ENCODE results near the gene DENND2C.

The DENND2C gene

DNA sequence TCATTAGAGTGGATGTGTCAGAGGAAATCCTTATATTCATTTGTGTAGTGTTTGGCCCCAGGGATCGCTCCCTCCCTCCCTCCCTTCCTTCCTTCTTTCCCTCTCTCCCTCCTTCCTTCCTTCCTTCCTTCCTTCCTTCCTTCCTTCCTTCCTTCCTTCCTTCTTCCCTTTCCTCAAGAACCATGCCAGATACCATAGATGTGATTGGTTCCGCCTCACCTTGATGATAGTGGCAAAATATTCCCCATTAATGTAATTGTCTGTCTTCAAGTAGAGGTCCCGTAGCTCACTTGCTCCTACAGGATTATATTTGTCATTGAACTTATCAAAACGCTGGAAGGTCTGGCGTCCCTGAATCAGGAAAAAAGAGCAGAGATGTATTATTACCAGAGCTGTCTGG lies 7.8 kb upstream of the DENND2C start:
- no peak for DNase-seq (ENCODE audit: low read depth in 4 of 4, low spot score in 1 of 4)

DNA sequence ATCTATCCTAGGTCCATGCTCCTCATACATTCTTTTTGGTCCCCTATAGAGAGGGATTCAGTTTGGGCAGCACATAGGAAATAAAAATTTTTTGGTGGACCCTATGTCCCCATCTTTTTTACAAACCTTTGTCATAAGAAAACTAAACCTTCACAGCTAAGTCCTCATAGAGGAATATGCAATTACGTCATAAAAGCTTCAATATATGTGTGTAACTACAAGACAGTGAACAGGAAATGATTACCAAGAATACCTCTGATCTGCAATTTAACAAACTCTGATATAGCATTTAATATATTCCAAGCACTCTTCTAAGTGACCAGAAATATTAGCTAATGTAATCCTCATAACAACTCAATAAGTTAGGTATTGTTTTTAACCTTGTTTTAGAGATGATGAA lies 6.3 kb upstream of the DENND2C start:
- DNase-seq (ENCODE audit: low read depth in 4 of 4, low spot score in 1 of 4): no peak

DNA sequence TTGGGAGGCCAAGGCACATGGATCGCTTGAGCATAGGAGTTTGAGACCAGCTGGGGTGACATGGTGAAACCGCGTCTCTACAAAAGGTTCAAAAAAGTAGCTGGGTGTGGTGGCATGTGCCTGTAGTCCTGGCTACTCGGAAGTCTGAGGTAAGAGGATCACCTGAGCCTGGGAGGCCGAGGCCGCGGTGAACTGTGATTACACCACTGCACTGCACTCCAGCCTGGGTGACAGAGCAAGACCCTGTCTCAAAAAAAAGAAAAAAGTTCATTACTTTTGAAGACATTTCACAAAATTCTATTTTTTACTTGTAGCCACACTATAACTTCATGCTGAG lies 2.1 kb upstream of the DENND2C start:
- DNase-seq (ENCODE audit: low read depth in 4 of 4, low spot score in 1 of 4): no peak

DNA sequence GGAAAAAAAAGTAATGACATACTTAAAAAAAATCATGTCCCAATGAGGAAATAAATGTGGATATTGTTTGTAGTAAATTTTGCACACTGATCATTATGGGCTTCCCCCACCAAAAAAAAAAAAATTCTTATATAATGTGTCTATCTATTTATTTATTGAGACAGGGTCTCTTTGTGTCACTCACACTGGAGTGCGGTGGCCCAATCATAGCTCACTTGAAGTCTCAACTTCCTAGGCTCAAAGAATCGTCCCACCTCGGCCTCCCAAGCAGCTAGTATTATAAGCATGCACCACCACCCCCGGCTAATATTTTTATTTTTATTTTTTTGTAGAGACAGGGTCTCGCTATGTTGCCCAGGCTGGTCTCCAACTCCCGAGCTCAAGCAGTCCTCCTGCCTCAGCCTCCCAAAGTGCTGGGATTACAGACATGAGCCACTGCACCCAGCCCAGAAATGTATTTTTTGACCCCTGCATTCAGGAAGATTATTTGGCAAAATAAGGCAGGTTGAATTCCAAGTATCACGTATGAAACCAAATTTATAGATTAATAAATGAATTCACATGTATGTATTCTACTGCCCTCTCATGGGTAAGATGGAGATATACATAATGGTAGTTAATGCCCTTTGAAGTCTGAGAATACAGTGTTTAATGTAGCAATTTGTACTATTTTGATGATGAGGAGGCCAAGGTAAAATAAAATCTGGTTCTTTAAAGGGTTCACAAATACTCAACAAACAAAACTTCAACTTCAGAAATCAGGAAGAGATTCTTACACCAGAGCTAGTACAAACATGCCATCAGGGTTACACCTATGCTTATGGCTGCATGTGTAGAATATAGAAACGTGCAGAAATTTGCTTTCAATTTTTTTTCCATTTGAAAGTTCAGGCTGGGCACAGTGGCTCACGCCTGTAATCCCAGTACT lies 1.4 kb upstream of the DENND2C start:
- DNase-seq (ENCODE audit: low read depth in 4 of 4, low spot score in 1 of 4): no peak

DNA sequence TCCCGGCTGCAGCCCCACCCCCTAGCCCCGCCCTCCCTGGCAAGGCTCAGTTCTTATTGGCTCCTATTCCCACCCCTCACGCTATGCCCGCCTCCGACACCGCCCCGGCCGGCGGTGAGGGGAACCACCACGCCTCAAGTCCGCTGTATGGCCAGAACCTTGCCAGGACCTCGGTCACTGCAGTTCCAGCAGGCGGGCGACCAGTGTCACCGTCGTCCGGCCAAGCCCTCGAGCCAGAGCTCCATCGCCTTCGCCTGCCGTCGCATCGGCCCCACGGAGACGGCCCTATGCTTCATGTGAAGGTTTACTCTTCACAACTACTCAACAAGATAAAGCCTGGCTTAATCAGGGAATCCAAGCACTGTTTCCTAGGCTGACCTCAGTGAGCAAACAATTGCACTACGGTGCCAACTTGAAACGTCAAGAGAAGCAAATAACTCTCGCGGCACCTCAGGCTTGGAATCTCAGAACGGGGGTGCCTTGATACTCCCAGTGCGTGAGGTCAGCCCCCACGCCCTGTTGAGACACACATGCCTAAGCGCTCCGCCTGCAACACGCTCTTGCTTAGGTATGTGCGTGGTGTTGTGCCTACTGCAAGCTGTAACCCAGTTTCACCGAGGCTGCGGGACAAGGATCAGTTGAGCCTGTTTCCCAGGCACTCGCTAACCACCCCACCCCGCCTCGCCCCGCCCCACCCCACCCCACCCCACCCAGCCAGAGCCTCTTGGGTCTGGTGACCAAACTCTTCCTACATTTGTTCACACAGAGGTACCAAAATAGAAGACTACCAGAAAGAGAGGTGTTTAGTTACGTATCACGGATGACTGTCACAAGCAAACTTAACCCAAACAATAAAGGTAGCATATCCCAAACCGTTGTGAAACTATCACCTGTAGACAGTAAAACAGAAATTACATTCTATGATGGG lies 498 bp upstream of the DENND2C start:
- peak; percentile 68 to 88 (median 76) for DNase-seq (ENCODE audit: low read depth in 4 of 4, low spot score in 1 of 4)

DNA sequence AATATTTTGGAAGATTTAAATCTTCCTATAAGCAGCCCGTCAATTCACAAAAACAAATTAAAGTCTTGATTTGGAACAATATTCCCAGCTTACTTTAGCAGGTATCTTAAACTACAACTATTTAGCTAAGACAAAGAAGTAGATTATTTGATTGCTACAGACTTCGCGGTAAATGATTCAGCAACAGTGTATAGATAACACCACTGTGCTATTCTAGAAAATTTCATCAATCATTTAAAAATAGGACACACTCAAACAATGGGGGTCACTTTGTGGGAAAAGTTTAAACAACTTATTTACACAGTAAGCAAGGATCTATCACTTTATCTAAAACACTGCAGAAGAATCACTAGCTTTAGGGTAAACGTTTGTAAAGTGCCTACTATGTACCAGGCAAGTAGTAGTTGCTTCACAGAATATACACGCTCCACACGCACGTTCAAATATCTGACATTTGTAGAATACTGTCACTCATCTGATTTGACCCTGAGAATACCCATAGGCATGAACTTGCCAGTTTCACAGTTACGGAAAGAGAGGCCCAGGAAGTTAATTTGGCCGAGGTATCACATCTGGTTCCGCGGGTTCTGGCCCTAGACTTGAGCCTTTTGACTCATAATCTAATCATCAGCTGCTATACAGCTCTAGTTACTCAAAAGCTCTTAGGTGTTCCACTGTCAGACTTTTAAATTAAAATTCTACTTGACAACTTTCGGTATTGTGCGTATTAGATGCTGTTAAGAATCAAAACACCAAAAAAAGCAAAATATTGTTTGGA lies 876 bp downstream of the DENND2C start:
- DNase-seq (ENCODE audit: low read depth in 4 of 4, low spot score in 1 of 4): no peak

DNA sequence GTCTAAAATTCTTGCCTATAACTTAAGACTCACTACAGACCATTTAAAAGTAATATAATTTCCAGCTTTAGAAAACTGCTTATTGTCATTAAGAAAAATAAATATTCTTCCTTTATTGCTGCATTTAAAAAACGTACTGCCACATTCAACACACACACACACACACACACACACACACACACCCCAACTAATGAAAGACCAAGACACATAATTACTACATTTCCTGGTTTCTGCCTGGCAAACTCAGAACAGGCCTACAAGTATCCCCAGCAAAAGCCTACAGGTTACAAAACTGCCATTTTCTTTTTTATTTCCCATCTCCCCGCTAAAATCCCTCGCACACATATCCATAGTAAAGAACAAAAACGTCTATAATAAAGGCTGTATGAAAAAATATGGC lies 1.5 kb downstream of the DENND2C start:
- no peak for DNase-seq (ENCODE audit: low read depth in 4 of 4, low spot score in 1 of 4)

DNA sequence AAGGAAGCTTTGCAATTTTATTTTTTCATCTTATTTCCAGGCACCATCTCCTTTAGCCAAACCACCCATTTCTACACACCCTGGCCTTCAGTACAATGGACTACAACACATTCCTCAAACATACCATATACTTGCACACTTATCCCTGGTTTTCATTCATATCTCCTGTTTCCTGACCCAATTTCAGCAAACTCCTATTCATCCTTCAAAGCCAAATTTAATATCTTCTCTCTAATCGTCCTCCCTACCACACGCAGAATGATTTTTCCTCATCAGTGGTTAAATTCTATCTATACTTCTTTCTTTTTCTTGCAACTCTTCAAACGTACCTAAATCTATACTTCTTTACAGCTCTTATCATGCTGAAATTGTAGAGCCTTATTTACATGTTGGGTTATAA lies 2.9 kb downstream of the DENND2C start:
- DNase-seq (ENCODE audit: low read depth in 4 of 4, low spot score in 1 of 4): no peak

DNA sequence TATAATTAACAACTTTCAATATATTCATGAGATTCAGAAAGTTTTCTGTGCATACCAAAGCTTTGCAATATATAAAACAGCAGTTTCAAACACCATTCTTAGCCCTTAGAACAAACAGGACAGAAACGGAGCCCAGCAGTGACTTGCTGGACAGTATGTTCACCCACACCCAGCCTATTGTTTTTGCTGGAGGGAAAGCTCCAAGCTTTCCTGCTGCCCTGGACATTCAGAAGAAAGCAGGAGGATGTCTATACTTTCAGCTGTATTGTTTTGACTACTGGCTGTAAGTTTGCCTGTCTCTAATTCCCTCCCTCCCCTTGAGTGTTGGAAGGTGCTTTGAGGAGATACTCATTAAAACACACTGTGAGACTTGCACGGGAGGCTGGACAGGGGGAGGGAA lies 9.6 kb downstream of the DENND2C start:
- no peak for DNase-seq (ENCODE audit: low read depth in 4 of 4, low spot score in 1 of 4)

DNA sequence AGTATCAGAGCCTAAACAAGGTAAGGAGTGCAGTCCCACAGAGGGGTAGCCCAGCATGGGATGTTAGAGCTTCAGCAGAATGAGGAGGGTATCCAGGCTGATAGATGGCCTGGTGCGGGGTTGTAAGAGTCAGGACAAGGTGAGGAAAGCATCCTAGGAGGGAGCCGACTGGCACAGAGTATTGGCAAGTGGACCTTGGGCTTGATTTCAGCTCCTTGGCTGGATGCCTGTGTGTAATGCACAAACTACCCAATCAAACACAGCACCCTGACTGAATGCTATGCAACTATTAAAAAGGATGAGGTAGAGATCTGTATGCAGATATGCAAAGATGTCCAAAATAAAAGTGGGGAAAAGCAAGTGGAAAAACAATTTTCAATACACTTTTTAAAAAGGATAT lies 18.0 kb downstream of the DENND2C start:
- no peak for DNase-seq (ENCODE audit: low read depth in 4 of 4, low spot score in 1 of 4)

DNA sequence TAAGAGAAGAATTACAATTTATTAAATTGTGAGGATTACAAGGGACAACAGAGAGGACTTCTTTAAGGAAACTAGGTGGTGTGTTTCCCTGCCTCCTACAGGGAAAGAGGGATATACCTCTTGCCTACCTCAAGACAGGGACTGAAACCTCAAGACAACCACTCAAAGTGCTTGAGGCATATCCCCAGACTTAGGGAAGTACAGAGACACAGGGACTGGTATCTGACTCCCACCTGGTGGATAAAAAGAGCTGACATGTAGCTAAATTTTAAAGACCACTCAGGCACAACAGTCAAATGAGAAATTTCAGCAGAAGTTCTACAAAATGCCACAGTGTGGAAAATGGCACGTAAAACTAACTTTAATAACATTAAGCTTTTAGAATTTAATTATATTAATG lies 21.3 kb downstream of the DENND2C start:
- no peak for DNase-seq (ENCODE audit: low read depth in 4 of 4, low spot score in 1 of 4)

DNA sequence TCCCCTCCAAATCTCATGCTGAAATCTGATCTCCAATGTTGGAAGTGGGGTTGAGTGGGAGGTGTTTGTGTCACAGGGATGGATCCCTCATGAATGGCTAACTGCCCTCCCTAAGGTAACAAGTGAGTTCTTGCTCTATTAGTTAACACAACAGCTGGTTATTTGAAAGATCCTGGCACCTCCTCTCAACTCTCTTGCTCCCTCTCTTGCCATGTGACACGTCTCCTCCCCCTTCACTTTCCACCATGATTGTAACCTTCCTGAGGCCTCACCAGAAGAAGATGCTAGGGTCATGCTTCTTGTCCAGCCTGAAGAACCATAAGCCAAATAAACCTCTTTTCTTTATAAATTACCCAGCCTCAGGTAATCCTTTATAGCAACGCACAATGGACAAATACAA lies 28.5 kb downstream of the DENND2C start:
- no peak for DNase-seq (ENCODE audit: low read depth in 4 of 4, low spot score in 1 of 4)

DNA sequence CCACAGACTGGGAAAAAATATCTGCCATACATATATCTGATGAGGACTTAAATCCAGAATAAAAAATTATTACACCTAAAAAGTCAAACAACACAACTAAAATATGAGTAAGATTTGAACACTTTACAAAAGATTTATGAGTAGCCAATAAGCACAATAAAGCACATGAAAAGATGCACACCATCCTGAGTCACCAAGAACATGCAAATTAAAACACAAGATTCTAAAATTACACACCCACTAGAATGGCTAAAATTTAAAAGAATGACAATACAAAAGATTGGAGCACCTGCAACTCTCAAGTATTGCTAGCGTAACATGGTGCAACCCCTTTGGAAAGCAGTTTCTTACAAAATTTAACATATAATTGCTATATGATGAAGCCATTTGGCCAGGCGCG lies 30.9 kb downstream of the DENND2C start:
- no peak for DNase-seq (ENCODE audit: low read depth in 4 of 4, low spot score in 1 of 4)

DNA sequence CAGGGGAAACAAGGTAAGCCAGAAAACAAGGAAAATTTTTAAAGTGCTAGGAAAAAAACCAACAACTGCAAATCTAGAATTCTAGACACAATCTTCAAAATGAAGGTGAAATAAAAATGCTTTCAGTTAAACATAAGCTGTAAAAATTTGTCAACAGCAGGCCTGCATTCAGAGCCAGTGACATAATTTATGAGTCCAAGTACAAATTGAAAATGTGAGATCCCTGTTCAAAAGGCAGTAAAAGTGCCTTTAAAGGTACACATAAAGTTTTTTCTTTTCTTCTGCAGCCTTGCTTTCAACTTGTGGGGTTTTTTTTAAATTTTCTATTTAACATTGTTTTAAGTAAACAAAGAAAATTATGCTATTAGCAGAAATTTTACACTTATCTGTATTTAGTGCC lies 37.4 kb downstream of the DENND2C start:
- no peak for DNase-seq (ENCODE audit: low read depth in 4 of 4, low spot score in 1 of 4)

DNA sequence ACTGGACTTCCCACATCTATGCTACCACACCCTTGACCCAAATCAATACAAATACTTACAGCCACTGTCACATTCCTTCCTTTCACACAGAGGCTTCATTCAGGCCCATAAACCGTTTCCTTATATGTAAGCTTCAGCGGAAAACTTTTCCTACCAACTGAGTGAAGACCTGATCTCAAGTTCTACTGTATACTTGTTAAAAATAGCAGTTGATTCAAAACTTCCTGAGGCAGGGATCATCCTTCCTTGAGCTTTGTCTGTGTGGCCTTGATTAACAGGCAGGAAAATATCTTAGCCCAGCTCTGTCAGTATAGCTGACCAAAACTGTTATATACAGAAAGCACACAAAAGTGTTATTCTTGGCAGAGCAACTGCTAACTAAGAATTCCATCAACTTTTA lies 42.7 kb downstream of the DENND2C start:
- DNase-seq (ENCODE audit: low read depth in 4 of 4, low spot score in 1 of 4): no peak

DNA sequence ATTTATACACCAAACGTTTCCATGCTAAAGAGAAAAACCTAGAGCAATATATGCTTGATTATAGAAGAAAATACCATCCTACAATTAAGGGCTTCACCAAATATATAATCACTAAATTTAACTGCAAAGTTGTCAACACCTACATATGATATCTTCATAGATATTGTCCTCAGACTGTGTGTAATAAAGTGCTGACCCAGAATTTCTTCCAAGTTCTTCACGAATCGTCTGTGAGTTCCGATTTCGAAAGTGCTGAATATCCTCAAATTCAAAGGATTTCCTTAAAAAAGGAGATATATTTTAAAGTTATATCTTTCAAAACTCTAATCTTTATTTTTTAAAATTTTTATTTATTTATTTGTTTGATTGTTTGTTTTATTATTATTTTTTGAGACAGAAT lies 46.5 kb downstream of the DENND2C start:
- DNase-seq (ENCODE audit: low read depth in 4 of 4, low spot score in 1 of 4): no peak

DNA sequence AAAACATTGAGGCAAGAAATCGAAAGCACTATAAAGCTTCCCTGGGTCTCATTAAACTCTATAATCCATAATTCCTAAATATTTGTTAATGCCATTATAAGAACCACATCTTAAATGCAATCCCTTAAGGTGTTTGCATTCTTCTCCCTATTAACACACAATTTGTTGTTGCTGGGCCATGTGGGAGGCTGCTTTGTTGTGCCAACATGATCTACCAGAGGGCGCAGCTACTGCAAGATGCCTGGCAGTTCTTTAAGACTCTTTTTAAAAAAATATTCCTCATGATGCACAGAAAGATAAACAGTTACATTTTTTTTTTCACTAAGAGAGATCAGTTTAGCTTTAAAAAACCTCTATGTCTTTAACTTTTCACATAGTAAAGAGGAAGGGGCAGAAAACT lies 49.4 kb downstream of the DENND2C start:
- no peak for DNase-seq (ENCODE audit: low read depth in 4 of 4, low spot score in 1 of 4)

DNA sequence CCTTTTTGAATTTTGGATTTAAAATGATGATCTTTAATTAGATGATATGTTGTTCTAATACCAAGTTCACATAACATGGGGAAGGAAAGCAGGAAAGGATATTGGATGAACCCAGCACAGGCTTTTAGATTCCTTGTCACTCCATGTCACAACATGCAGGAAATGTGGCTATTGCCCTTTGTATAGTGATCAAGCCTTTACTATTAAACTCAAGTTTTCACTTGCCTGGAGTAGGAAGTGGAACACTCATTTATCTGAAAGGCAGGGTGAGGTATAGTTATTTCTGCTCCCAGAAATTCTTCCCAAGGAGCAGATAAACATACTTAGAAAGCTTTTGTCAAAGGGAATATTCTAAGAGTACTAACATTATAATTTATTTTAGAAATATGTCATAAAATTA lies 51.2 kb downstream of the DENND2C start:
- DNase-seq (ENCODE audit: low read depth in 4 of 4, low spot score in 1 of 4): no peak

DNA sequence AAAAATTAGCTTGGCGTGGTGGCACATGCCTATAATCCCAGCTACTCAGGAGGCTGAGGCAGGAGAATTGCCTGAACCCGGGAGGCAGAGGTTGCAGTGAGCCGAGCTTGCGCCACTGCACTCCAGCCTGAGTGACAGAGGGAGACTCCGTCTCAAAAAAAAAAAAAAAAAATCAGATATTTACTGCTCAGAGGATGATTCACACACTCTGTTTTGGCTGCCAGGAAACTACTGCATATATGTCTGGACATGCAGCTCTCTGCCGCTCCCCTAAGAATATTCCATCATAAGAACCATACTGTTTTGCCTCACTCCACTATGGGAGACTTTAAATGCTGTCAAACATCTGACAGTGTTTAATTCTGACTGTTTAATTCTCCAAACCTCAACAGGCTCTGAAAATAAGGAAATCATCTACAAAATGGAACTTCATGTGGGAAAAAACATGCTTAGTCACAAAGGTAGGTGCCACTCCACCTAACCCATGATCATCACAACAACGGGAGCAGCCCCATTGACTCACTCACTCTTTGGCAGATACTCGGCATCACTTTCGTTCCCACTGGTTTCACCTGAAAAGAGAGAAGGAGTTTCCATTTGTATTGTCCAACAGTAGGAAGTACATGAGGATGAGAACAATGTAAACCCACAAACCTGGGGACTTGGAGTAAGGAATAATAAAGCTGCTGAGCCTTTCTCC lies 59.2 kb downstream of the DENND2C start:
- DNase-seq (ENCODE audit: low read depth in 4 of 4, low spot score in 1 of 4): no peak

DNA sequence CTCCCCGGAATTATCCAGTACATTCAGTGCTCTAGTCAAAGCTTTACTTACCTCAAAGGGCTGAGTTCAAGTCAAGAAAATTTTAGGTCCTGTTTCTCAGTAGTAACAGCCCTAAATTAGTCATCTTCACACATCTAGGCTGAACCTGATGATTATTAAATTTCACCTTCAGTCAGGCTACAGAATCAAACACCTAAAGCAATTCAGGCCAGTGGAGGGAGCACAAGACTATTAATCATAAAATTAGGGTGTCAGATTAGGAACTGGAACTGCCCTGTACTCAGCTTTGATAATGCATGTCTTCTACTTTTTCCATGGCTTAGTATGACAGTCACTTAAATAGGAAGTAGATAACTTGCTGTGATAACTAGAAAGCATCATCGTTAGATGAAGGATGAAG lies 60.0 kb downstream of the DENND2C start:
- DNase-seq (ENCODE audit: low read depth in 4 of 4, low spot score in 1 of 4): no peak

DNA sequence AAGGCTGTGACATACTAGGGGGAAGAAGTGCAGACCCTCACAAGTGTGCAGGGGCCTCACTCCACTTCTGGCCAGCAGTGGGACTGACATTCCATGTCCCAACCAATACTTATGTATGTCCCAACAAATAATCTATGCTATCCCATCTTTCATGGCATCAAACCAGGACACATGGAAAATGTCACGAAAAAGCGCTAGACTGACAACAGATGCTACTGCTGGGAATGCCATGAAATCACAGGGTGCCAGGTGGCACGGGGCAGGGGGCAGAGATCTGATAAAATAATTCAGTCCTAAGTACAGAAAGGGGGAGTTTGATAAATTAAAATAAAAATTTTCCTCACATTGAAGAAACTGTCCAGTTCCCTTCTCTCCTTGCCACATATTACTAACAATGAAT lies 60.8 kb downstream of the DENND2C start:
- no peak for DNase-seq (ENCODE audit: low read depth in 4 of 4, low spot score in 1 of 4)

Measured in stimulated activated CD4-positive, alpha-beta T cell treated with anti-CD3 and anti-CD28 coated beads, Interleukin-1b, Interleukin-23, amount 100 ng/mL, for 24 hours (primary cell).